Fibroblast of lung (primary cell): ENCODE results near the gene COL19A1.

ENCODE experiments used
- CTCF ChIP-seq, 2 donors: IDR thresholded peaks in 1 of 2; conservative IDR thresholded peaks in 1 of 2; 1 replicate in 1 of 2; 2 replicates in 1 of 2; pipeline ENCODE4 v1.5.1; 2011 to 2012; ENCODE audit warnings: low read length in 2 of 2, control low read depth in 1 of 2, inconsistent platforms in 1 of 2, low read depth in 1 of 2, mild to moderate bottlenecking in 1 of 2
- EZH2 ChIP-seq: IDR thresholded peaks from 2 replicates; pipeline ENCODE4 v1.5.1; 2012; ENCODE audit warnings: low read length, control low read depth, mild to moderate bottlenecking; ENCODE audit errors: missing control alignments

DNA sequence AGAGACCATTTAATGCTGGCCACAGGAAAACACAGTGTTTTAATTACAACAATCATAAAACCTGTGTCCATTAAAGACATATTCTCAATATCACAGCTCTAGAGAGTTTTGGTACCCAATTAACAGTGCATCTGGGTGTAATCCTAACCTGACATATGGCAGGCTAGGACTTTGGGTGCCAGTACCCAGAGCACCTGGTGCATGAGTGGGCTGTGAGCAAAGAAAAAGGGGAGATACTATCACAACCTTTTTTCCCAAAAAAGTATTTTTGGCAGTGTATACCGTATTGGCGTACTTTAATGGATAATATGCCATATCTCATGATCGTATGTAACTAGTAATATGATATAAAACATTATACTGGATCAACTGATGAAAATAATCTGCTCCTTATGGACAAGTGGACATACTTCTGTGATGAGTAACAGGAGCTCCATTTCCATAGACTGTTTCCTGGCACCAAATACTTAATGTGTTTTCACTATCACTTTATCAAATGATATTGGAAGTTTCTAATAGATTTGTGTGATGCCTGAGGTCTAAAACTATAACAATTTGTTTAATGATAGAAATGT, 91.7 kb downstream of the COL19A1 start:
- TF ChIP-seq EZH2: no peak
- TF ChIP-seq CTCF (conservative IDR thresholded peaks at IDR 0.05 in 1 of 2, IDR thresholded peaks at IDR 0.05 in 1 of 2; ENCODE audit: low read depth in 1 of 2, low read length in 2 of 2): no peak
